Loucy (cell line): ENCODE measurements around the gene TP53AIP1.

Source experiments
- H2AFZ ChIP-seq: fragments of 200-600 bp; sonication (generic); 2 replicates; pipeline ENCODE4 v1.6.0; 2016; ENCODE audit warnings: antibody characterized with exemption, mild to moderate bottlenecking, low read length, moderate library complexity
- H3F3A ChIP-seq: fragments of 200-600 bp; 2 replicates; pipeline ENCODE4 v1.6.0; 2016; ENCODE audit warnings: antibody characterized with exemption, low read depth, mild to moderate bottlenecking
- H3K27me3 ChIP-seq: fragments of 200-600 bp; sonication (generic); 2 replicates; pipeline ENCODE4 v1.6.1; 2014; ENCODE audit warnings: low read length, mild to moderate bottlenecking; ENCODE audit not compliant: insufficient read depth, poor library complexity, severe bottlenecking
- H3K36me3 ChIP-seq: fragments of 200-600 bp; sonication (generic); 2 replicates; pipeline ENCODE4 v1.6.1; 2016; ENCODE audit warnings: low read length; ENCODE audit not compliant: insufficient read depth
- H3K4me1 ChIP-seq: fragments of 200-600 bp; sonication (generic); 2 replicates; pipeline ENCODE4 v1.5.1; 2014; ENCODE audit warnings: low read length, mild to moderate bottlenecking; ENCODE audit not compliant: insufficient read depth, poor library complexity, severe bottlenecking
- H3K4me2 ChIP-seq: fragments of 200-600 bp; sonication (generic); 2 replicates; pipeline ENCODE4 v1.6.0; 2014; ENCODE audit warnings: antibody characterized with exemption, low read length, low read depth, mild to moderate bottlenecking; ENCODE audit not compliant: poor library complexity, severe bottlenecking
- H3K4me3 ChIP-seq: fragments of 200-600 bp; sonication (generic); 2 replicates; pipeline ENCODE4 v1.5.1; 2014; ENCODE audit warnings: low read length, mild to moderate bottlenecking, mixed read lengths; ENCODE audit not compliant: poor library complexity, severe bottlenecking
- H3K79me2 ChIP-seq: fragments of 200-600 bp; sonication (generic); 2 replicates; pipeline ENCODE4 v1.6.1; 2014; ENCODE audit warnings: low read length; ENCODE audit not compliant: insufficient read depth
- H3K9ac ChIP-seq: fragments of 200-600 bp; sonication (generic); 2 replicates; pipeline ENCODE4 v1.6.0; 2014; ENCODE audit warnings: mild to moderate bottlenecking, low read depth, low read length, moderate library complexity; ENCODE audit not compliant: poor library complexity, severe bottlenecking
- H3K9me2 ChIP-seq: fragments of 200-600 bp; sonication (generic); replicated peaks from 2 replicates; pipeline ENCODE4 v1.6.1; 2016; ENCODE audit warnings: low read depth, low read length, mixed read lengths
- H3K9me3 ChIP-seq: fragments of 200-600 bp; sonication (generic); 2 replicates; pipeline ENCODE4 v1.6.1; 2014; ENCODE audit warnings: mild to moderate bottlenecking, antibody characterized with exemption, low read length, low read depth; ENCODE audit not compliant: insufficient read depth
- H4K20me1 ChIP-seq: fragments of 200-600 bp; sonication (generic); 2 replicates; pipeline ENCODE4 v1.6.0; 2014; ENCODE audit warnings: antibody characterized with exemption, low read length, mild to moderate bottlenecking; ENCODE audit not compliant: insufficient read depth, poor library complexity, severe bottlenecking
- EZH2phosphoT487 ChIP-seq: fragments of 200-600 bp; IDR thresholded peaks from 2 replicates; pipeline ENCODE4 v1.6.1; 2018; ENCODE audit warnings: antibody characterized with exemption, mild to moderate bottlenecking, moderate library complexity, borderline replicate concordance
- TF ChIP-seq, protein P1 (sequence below): fragments of 200-600 bp; sonication (generic); conservative IDR thresholded peaks from 2 replicates; pipeline ENCODE4 v1.5.1; 2014; ENCODE audit warnings: mild to moderate bottlenecking, antibody characterized with exemption, low read length

Gene TP53AIP1

DNA sequence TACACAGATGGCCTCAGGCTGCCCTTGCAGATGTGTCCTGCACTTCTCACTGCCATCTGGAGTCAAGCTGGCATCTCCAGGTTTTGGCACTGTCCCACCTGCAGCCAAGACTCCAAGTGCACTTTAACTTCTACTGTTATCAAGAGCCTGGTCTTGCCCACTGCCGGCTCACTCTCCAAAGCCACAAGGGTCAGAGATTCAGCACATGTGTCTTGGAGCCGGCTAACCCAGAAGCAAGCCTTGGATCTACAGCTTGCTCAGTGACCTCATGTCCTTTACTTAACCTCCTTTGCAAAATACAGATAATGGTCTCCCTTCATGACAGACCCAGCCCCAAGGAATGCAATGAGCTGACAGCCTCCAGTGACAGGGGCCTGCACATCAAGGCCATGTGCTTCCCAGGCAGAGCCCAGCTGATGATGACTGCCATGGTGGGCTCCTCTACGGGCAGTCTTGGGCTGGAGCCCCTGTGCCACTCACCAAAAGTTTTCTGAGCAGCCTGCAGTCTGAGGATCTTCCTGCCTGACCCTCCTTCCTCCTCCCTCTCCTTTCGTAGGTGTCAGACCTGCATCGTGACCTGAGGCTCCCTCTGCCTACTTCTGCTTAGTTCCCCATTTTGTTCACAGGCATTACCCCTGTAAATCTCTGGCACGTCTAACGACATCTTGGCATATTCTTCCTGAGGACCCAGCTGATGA lies 9.0 kb downstream of the TP53AIP1 start:
- no peaks in the 10 kb centered on the region for H4K20me1 ChIP-seq
- H3K9me3 ChIP-seq = no peaks in the 10 kb centered on the region
- H3K4me3 ChIP-seq = no peak overlapping the region
- no peak overlapping the region for H3K4me2 ChIP-seq
- no peak for TF ChIP-seq EZH2phosphoT487
- TF ChIP-seq, protein P1, sequence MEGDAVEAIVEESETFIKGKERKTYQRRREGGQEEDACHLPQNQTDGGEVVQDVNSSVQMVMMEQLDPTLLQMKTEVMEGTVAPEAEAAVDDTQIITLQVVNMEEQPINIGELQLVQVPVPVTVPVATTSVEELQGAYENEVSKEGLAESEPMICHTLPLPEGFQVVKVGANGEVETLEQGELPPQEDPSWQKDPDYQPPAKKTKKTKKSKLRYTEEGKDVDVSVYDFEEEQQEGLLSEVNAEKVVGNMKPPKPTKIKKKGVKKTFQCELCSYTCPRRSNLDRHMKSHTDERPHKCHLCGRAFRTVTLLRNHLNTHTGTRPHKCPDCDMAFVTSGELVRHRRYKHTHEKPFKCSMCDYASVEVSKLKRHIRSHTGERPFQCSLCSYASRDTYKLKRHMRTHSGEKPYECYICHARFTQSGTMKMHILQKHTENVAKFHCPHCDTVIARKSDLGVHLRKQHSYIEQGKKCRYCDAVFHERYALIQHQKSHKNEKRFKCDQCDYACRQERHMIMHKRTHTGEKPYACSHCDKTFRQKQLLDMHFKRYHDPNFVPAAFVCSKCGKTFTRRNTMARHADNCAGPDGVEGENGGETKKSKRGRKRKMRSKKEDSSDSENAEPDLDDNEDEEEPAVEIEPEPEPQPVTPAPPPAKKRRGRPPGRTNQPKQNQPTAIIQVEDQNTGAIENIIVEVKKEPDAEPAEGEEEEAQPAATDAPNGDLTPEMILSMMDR = no peak
- H2AFZ ChIP-seq = no peak overlapping the region
- H3K27me3 ChIP-seq = no peaks in the 10 kb centered on the region
- H3K9me2 ChIP-seq = no peaks in the 10 kb centered on the region
- no peaks in the 10 kb centered on the region for H3K4me1 ChIP-seq
- no peaks in the 10 kb centered on the region for H3K36me3 ChIP-seq
- no peaks in the 10 kb centered on the region for H3F3A ChIP-seq
- no peaks in the 10 kb centered on the region for H3K79me2 ChIP-seq
- no peak overlapping the region for H3K9ac ChIP-seq

- Histone ChIP-seq H3F3A (no peaks in the 10 kb centered on the region), H3K36me3 (no peaks in the 10 kb centered on the region), H3K4me3 (no peak overlapping the region), H3K4me1 (no peaks in the 10 kb centered on the region), H3K79me2 (no peaks in the 10 kb centered on the region), H3K9ac (no peak overlapping the region), H3K9me3 (no peaks in the 10 kb centered on the region), H3K27me3 (no peaks in the 10 kb centered on the region), H4K20me1 (no peaks in the 10 kb centered on the region), H2AFZ (no peak overlapping the region), H3K9me2 (no peaks in the 10 kb centered on the region), H3K4me2 (no peak overlapping the region)
- TF ChIP-seq EZH2phosphoT487 = no peak
- TF ChIP-seq, protein P1 = no peak
Observed at GRCh38 chr11:128931668-128932067, 11.0 kb downstream of the TP53AIP1 start.

- H3K27me3 ChIP-seq = no peaks in the 10 kb centered on the region
- no peaks in the 10 kb centered on the region for H3K36me3 ChIP-seq
- no peaks in the 10 kb centered on the region for H3K79me2 ChIP-seq
- no peak overlapping the region for H3K4me3 ChIP-seq
- no peak overlapping the region for H3K4me2 ChIP-seq
- H4K20me1 ChIP-seq = no peaks in the 10 kb centered on the region
- H3F3A ChIP-seq = no peaks in the 10 kb centered on the region
- TF ChIP-seq EZH2phosphoT487 = no peak
- TF ChIP-seq, protein P1 = no peak
- no peaks in the 10 kb centered on the region for H3K9me3 ChIP-seq
- H3K9ac ChIP-seq = no peak overlapping the region
- no peaks in the 10 kb centered on the region for H3K9me2 ChIP-seq
- H3K4me1 ChIP-seq = no peaks in the 10 kb centered on the region
- no peak overlapping the region for H2AFZ ChIP-seq
Observed at GRCh38 chr11:128931066-128931465, 11.6 kb downstream of the TP53AIP1 start.
